ENCODE data around the gene AMPH. TPM values are rescaled to one million over a fixed set of nuclear protein-coding genes. Genes with fewer than 3 reads are reported as not detected.

AMPH gene
- total RNA-seq, 1 experiment from 2014 or later, result not detected

GRCh38 chr7:38658921-38659320 lies 27.7 kb upstream of the AMPH start:
- no peak overlapping the region for H3K27ac ChIP-seq
- peaks cover 50% of the 10 kb centered on the region for H3K27me3 ChIP-seq (ENCODE audit: insufficient read depth, low read depth)
- no peak for TF ChIP-seq EZH2 (IDR thresholded peaks at IDR 0.05; ENCODE audit: low read depth)
- no peak for TF ChIP-seq CTCF (conservative IDR thresholded peaks at IDR 0.05)
- no peaks in the 10 kb centered on the region for H3K9me2 ChIP-seq (ENCODE audit: insufficient read depth)
- no peak overlapping the region for H2AFZ ChIP-seq
- no peaks in the 10 kb centered on the region for H3K36me3 ChIP-seq (ENCODE audit: low read depth)
- H4K20me1 ChIP-seq (ENCODE audit: insufficient read depth), result no peaks in the 10 kb centered on the region
- BruUV-seq (replicated peaks), result no TSS peak
- no peak for DNase-seq
- ChIA-PET CTCF (no interaction called here), POLR2A (ENCODE audit: unreplicated experiment) (interaction anchor here (0.6 kb wide), 1 partner anchor 1074 kb away, joined by 5 read pairs; no protein-coding TSS in a partner anchor)
- H3K4me3 ChIP-seq, result no peak overlapping the region
- no peaks in the 10 kb centered on the region for H3K9me3 ChIP-seq (ENCODE audit: insufficient read depth, low read depth)
- no peaks in the 10 kb centered on the region for H3K79me2 ChIP-seq (ENCODE audit: low read depth)
- no peak overlapping the region for H3K4me2 ChIP-seq
- no peaks in the 10 kb centered on the region for H3F3A ChIP-seq (ENCODE audit: insufficient read depth, low read depth)
- intact Hi-C loops (cut with micrococcal nuclease; ENCODE audit: unreplicated experiment), result no loop called here
- no peaks in the 10 kb centered on the region for H3K4me1 ChIP-seq (replicated peaks; ENCODE audit: insufficient read depth)

- ChIA-PET CTCF (interaction anchor here (0.6 kb wide), 1 partner anchor 8 kb away, joined by 4 read pairs; no protein-coding TSS in a partner anchor), POLR2A (ENCODE audit: unreplicated experiment) (no interaction called here)
- intact Hi-C loops (cut with micrococcal nuclease; ENCODE audit: unreplicated experiment), result no loop called here
- Histone ChIP-seq H3K4me2 (no peak overlapping the region), H3K27ac (no peak overlapping the region), H3K27me3 (ENCODE audit: insufficient read depth, low read depth) (peaks cover 36% of the 10 kb centered on the region), H3K4me1 (replicated peaks; ENCODE audit: insufficient read depth) (no peaks in the 10 kb centered on the region), H4K20me1 (ENCODE audit: insufficient read depth) (no peaks in the 10 kb centered on the region), H3K9me2 (ENCODE audit: insufficient read depth) (no peaks in the 10 kb centered on the region), H3F3A (ENCODE audit: insufficient read depth, low read depth) (no peaks in the 10 kb centered on the region), H3K4me3 (no peak overlapping the region), H2AFZ (no peak overlapping the region), H3K36me3 (ENCODE audit: low read depth) (no peaks in the 10 kb centered on the region), H3K9me3 (ENCODE audit: insufficient read depth, low read depth) (no peaks in the 10 kb centered on the region), H3K79me2 (ENCODE audit: low read depth) (no peaks in the 10 kb centered on the region)
- DNase-seq, result no peak
- BruUV-seq (replicated peaks), result no TSS peak
- TF ChIP-seq EZH2 (IDR thresholded peaks at IDR 0.05; ENCODE audit: low read depth) (no peak), CTCF (conservative IDR thresholded peaks at IDR 0.05) (no peak)
Measured at GRCh38 chr7:38656968-38657367, 25.8 kb upstream of the AMPH start.

GRCh38 chr7:38655833-38656774 lies 24.9 kb upstream of the AMPH start:
- CTCF ChIA-PET, result interaction anchor here (0.6 kb wide), 1 partner anchor 7 kb away, joined by 4 read pairs; no protein-coding TSS in a partner anchor
- peaks cover 34% of the 10 kb centered on the region for H3K27me3 ChIP-seq (ENCODE audit: insufficient read depth, low read depth)
- no peak overlapping the region for H2AFZ ChIP-seq
- H3K27ac ChIP-seq, result no peak overlapping the region
- TF ChIP-seq CTCF (conservative IDR thresholded peaks at IDR 0.05) (no peak), EZH2 (IDR thresholded peaks at IDR 0.05; ENCODE audit: low read depth) (no peak)
- H3K4me1 ChIP-seq (replicated peaks; ENCODE audit: insufficient read depth), result no peaks in the 10 kb centered on the region
- H4K20me1 ChIP-seq (ENCODE audit: insufficient read depth), result no peaks in the 10 kb centered on the region
- intact Hi-C loops (cut with micrococcal nuclease; ENCODE audit: unreplicated experiment), result no loop called here
- no TSS peak for BruUV-seq (replicated peaks)
- H3K9me3 ChIP-seq (ENCODE audit: insufficient read depth, low read depth), result no peaks in the 10 kb centered on the region
- POLR2A ChIA-PET (ENCODE audit: unreplicated experiment), result interaction anchor here (0.6 kb wide), 1 partner anchor 1479 kb away, joined by 5 read pairs; the partner anchor contains the start of gene SUGCT
- no peak overlapping the region for H3K4me2 ChIP-seq
- H3F3A ChIP-seq (ENCODE audit: insufficient read depth, low read depth), result no peaks in the 10 kb centered on the region
- no peaks in the 10 kb centered on the region for H3K36me3 ChIP-seq (ENCODE audit: low read depth)
- H3K9me2 ChIP-seq (ENCODE audit: insufficient read depth), result no peaks in the 10 kb centered on the region
- H3K4me3 ChIP-seq, result no peak overlapping the region
- DNase-seq, result no peak
- no peaks in the 10 kb centered on the region for H3K79me2 ChIP-seq (ENCODE audit: low read depth)
